Suprapubic skin (tissue), 4 donors: ENCODE measurements around the gene FAM117A. TPM values are rescaled to one million over a fixed set of nuclear protein-coding genes. Genes with fewer than 3 reads are reported as not detected.
A peak's percentile ranks its signal among the peaks of the same experiment; 100 is the strongest.

Source experiments
- DNase-seq, 2 donors: peaks; one replicate each; pipeline ENCODE4 v3.0.0-alpha.2; 2019; ENCODE audit warnings: low spot score in 2 of 2
- H3K27ac ChIP-seq: fragments of 200-600 bp; sonication (generic); one replicate; pipeline ENCODE4 v1.5.1; 2019
- H3K27me3 ChIP-seq: fragments of 200-600 bp; sonication (generic); one replicate; pipeline ENCODE4 v1.5.1; 2019
- H3K36me3 ChIP-seq: fragments of 200-600 bp; sonication (generic); one replicate; pipeline ENCODE4 v1.5.1; 2019
- H3K4me1 ChIP-seq: fragments of 200-600 bp; sonication (generic); one replicate; pipeline ENCODE4 v1.5.1; 2019
- H3K4me3 ChIP-seq: fragments of 200-600 bp; sonication (generic); one replicate; pipeline ENCODE4 v1.5.1; 2019; ENCODE audit warnings: mild to moderate bottlenecking
- H3K9me3 ChIP-seq: fragments of 200-600 bp; sonication (generic); one replicate; pipeline ENCODE4 v1.5.1; 2019
- EP300 ChIP-seq: sonication (generic); formaldehyde crosslinking; IDR thresholded peaks from one replicate; pipeline ENCODE4 v1.6.1; 2017; ENCODE audit warnings: antibody characterized with exemption
- POLR2A ChIP-seq, 2 donors: fragments of 450-650 bp; IDR thresholded peaks; one replicate each; pipeline ENCODE4 v1.6.1; 2017; ENCODE audit warnings: antibody characterized with exemption in 2 of 2, mild to moderate bottlenecking in 2 of 2, moderate library complexity in 2 of 2
- POLR2AphosphoS5 ChIP-seq, 3 donors: sonication (generic); formaldehyde crosslinking; IDR thresholded peaks; one replicate each; pipeline ENCODE4 v1.6.1; 2017; ENCODE audit warnings: antibody characterized with exemption in 3 of 3
- WGBS: methylation state at CpG from one replicate; pipeline ENCODE4 v1.1.5; 2018; 5-methylcytosine and 5-hydroxymethylcytosine counted together
- total RNA-seq, 4 donors: library from RNA; depleted of rRNA; stranded (reverse); fragments of >200 nt; gene quantifications; one replicate each; pipeline ENCODE4 v1.1.0, GENCODE V29; 2016
- TF ChIP-seq, protein P1 (sequence below), 2 donors: fragments of 200-600 bp in 1 of 2; fragments of 450-650 bp in 1 of 2; sonication (generic) in 1 of 2; IDR thresholded peaks; one replicate each; pipeline ENCODE4 v1.5.1; 2016 to 2019; ENCODE audit warnings: antibody characterized with exemption in 2 of 2, mild to moderate bottlenecking in 1 of 2, moderate library complexity in 1 of 2

Gene FAM117A
- total RNA-seq, 4 donors from 2014 or later: 24.2 to 47.3 (median 28.7) TPM

- TF ChIP-seq, protein P1, sequence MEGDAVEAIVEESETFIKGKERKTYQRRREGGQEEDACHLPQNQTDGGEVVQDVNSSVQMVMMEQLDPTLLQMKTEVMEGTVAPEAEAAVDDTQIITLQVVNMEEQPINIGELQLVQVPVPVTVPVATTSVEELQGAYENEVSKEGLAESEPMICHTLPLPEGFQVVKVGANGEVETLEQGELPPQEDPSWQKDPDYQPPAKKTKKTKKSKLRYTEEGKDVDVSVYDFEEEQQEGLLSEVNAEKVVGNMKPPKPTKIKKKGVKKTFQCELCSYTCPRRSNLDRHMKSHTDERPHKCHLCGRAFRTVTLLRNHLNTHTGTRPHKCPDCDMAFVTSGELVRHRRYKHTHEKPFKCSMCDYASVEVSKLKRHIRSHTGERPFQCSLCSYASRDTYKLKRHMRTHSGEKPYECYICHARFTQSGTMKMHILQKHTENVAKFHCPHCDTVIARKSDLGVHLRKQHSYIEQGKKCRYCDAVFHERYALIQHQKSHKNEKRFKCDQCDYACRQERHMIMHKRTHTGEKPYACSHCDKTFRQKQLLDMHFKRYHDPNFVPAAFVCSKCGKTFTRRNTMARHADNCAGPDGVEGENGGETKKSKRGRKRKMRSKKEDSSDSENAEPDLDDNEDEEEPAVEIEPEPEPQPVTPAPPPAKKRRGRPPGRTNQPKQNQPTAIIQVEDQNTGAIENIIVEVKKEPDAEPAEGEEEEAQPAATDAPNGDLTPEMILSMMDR (IDR thresholded peaks at IDR 0.05): no peak
- TF ChIP-seq EP300: no peak
- no peak for TF ChIP-seq POLR2A (IDR thresholded peaks at IDR 0.05)
- TF ChIP-seq POLR2AphosphoS5 (IDR thresholded peaks at IDR 0.05): no peak
- Histone ChIP-seq H3K4me1 (no peaks in the 10 kb centered on the region), H3K9me3 (no peaks in the 10 kb centered on the region), H3K4me3 (no peak overlapping the region), H3K27me3 (no peaks in the 10 kb centered on the region), H3K36me3 (peaks cover 79% of the 10 kb centered on the region), H3K27ac (no peak overlapping the region)
- no peak for DNase-seq
- 76% methylated on average over 4 of the region's 4 CpGs for whole genome bisulfite sequencing
These were observed 48.7 kb downstream of the FAM117A start for GRCh38 chr17:49715216-49715615.

- Histone ChIP-seq H3K36me3 (peaks cover 51% of the 10 kb centered on the region), H3K4me3 (peak overlapping the region; percentile 89), H3K27ac (peak overlapping the region; percentile 94), H3K9me3 (no peaks in the 10 kb centered on the region), H3K27me3 (no peaks in the 10 kb centered on the region), H3K4me1 (peaks cover 27% of the 10 kb centered on the region)
- DNase-seq: peak in 1 of 2 donors; percentile 71
- TF ChIP-seq POLR2A (IDR thresholded peaks at IDR 0.05) (no peak), POLR2AphosphoS5 (IDR thresholded peaks at IDR 0.05) (no peak), EP300 (no peak)
- TF ChIP-seq, protein P1 (IDR thresholded peaks at IDR 0.05): no peak
- WGBS: 38% methylated on average over 15 of the region's 15 CpGs
These were observed 55.3 kb downstream of the FAM117A start for GRCh38 chr17:49708515-49709183.

DNA sequence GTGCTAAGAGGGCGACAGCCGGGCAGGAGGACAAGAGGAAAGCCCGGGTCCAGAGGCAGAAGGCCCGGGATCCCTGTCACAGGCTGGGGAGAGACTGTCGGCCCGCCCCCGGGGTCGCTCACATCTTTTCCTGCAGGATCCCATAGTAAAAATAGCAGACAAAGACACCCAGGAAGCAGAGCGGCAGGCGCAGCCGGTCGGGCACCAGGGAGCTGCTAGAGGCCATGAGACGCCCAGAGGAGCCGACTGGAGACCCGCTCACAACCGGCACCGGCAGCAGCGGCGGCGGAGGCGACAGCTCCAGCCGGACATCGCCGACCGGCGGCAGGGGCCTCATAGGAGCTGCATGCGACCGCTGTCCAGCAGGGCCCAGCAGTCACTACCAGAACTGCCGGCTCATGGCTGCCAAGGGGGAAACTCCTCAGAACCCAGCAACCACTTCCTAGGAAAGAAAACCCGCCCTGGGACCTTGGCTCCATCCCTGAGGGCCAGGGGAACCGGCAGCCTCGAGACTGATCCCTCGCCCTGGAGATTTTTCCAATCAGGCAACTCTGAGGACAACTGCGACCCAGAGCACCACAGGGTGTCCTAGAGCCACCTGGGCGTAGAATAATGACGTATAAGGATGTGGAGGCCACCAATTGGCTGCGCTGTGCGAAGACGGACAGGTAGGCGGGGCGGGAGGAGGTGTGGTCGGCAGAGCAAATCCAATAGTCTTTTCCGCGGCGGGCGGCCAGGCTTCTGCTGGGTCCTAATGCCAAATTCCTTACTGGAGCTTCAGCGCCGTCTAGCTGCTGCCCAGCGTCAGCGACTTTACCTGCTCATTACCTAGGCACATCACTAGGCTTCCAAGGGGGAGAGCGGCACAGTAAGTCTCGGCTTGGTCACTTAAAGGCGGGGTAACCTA, 56.1 kb downstream of the FAM117A start, which contains the start of gene SLC35B1:
Gene SLC35B1 (minus strand): TSS at position 357 of the 907 bp plus-strand sequence. CDS start 131 bp downstream, at position 226.
- Histone ChIP-seq H3K9me3 (no peaks in the 10 kb centered on the region), H3K36me3 (peaks cover 51% of the 10 kb centered on the region), H3K4me3 (peak within 1 kb of the TSS; percentile 89), H3K4me1 (peaks cover 27% of the 10 kb centered on the region), H3K27ac (peak within 1 kb of the TSS; percentile 94), H3K27me3 (no peaks in the 10 kb centered on the region)
- TF ChIP-seq, protein P1 (IDR thresholded peaks at IDR 0.05): peak; percentile 61 to 70
- peak in 1 of 2 donors; percentile 50 for TF ChIP-seq POLR2A (IDR thresholded peaks at IDR 0.05)
- peak in 1 of 3 donors; percentile 63 for TF ChIP-seq POLR2AphosphoS5 (IDR thresholded peaks at IDR 0.05)
- no peak for TF ChIP-seq EP300
- WGBS: 1% methylated on average over 32 of the region's 53 CpGs
- peak; percentile 99 to 100 for DNase-seq

DNA sequence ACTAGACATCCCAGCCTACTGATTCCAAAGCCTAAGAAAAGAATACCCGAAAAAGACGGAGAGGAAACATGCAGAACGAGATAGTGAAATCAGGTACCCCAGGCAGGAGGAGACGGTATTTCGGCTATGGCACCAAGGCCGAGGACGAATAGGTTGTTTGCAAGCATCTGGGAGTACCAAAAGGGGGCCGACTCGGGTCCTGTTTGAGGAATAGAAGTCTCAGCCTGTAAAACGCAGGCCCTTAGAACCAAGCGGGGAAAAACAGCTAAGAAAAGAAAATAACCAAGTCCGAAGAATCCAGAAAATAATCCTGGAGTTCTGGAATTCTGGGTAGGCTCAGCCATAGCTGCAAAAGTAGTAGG, 56.7 kb downstream of the FAM117A start:
- Histone ChIP-seq H3K36me3 (peaks cover 51% of the 10 kb centered on the region), H3K27me3 (no peaks in the 10 kb centered on the region), H3K27ac (peak overlapping the region; percentile 94), H3K4me3 (peak overlapping the region; percentile 89), H3K4me1 (peaks cover 27% of the 10 kb centered on the region), H3K9me3 (no peaks in the 10 kb centered on the region)
- no peak for DNase-seq
- WGBS: under 1% methylated on average over 12 of the region's 12 CpGs
- TF ChIP-seq EP300 (no peak), POLR2A (IDR thresholded peaks at IDR 0.05) (no peak)

- H3K4me3 ChIP-seq: no peak overlapping the region
- H3K36me3 ChIP-seq: peaks cover 56% of the 10 kb centered on the region
- peaks cover 27% of the 10 kb centered on the region for H3K4me1 ChIP-seq
- no peak overlapping the region for H3K27ac ChIP-seq
- no peaks in the 10 kb centered on the region for H3K27me3 ChIP-seq
- no peak for DNase-seq
- TF ChIP-seq, protein P1 (IDR thresholded peaks at IDR 0.05): no peak
- no peak for TF ChIP-seq POLR2AphosphoS5 (IDR thresholded peaks at IDR 0.05)
- TF ChIP-seq EP300: no peak
- no peaks in the 10 kb centered on the region for H3K9me3 ChIP-seq
These were observed 58.7 kb downstream of the FAM117A start for GRCh38 chr17:49705254-49705653.
